ENCODE results near the gene PLPP3.

The PLPP3 gene

DNA sequence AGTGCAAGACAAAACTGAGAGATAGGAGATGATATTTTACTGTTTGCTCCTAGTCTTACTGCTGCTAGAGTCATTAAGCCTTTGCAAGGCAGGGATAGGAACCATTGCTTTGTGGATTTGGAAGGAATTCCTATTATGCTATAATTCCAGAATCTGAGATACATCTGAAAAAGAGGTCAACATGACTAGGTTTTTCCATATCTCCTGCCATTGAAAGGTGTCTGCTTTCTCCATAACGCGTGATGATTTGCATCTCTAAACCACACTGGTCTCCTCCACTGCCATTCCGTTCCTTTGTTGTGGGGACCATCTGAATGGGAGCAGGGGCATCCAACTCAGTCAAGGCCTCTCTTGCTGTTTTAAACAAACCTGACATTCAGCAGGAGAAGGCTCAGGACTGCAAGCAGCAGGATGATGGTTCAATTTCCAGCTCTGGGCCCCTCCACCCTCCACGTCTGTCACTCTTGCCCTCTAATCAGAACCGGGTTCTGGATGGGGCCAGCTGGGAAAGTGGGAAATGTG is 45.2 kb downstream of the PLPP3 start:
- no peak overlapping the region for H3K9ac ChIP-seq

DNA sequence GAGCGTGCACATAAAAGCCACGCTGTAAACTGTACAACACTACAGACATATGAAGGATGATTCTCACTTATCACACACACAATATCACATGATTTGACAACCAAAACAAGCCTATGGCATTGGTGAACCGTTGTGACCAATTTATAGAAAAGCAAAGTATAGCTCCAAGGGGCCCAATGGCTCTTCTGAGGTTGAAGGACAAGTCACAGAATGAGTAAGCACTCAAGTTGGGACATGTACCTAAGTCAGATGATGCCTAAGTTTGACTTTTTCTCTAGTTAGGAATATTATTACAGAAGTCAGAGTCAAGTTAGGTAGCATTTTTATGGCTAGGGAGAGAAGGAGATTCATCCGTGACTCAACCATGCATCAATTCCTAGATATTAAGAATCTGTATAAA is 45.7 kb downstream of the PLPP3 start:
- H3K4me2 ChIP-seq: no peak overlapping the region
- no peak for TF ChIP-seq Cebpa-rat (IDR thresholded peaks at IDR 0.05)
- H3K27me3 ChIP-seq: peaks cover 0 to 100% (median 0%) of the 10 kb centered on the region in 11 experiments; a peak in 6 of 22 replicates
- H3K4me3 ChIP-seq: no peak overlapping the region
- H3K4me1 ChIP-seq: no peaks in the 10 kb centered on the region
- H3K27ac ChIP-seq: no peak overlapping the region
- no peak overlapping the region for H3K9ac ChIP-seq
- peaks cover 0 to 29% (median 0%) of the 10 kb centered on the region in 11 experiments; a peak in 4 of 22 replicates for H3K36me3 ChIP-seq
- H3K9me3 ChIP-seq (replicated peaks in 1 of 11): no peaks in the 10 kb centered on the region
- H4K20me1 ChIP-seq: peaks cover 0 to 13% (median 0%) of the 10 kb centered on the region in 11 experiments; a peak in 1 of 22 replicates

More for the DNA sequence above, 45.2 kb downstream of the PLPP3 start:
- no peak for TF ChIP-seq Cebpa-rat (IDR thresholded peaks at IDR 0.05)
- Histone ChIP-seq H3K27me3 (peaks cover 0 to 100% (median 0%) of the 10 kb centered on the region in 11 experiments; a peak in 6 of 22 replicates), H3K4me3 (no peak overlapping the region), H3K4me2 (no peak overlapping the region), H3K27ac (no peak overlapping the region), H3K9me3 (replicated peaks in 1 of 11) (no peaks in the 10 kb centered on the region), H4K20me1 (peaks cover 0 to 13% (median 0%) of the 10 kb centered on the region in 11 experiments; a peak in 1 of 22 replicates), H3K4me1 (no peaks in the 10 kb centered on the region), H3K36me3 (peaks cover 0 to 29% (median 0%) of the 10 kb centered on the region in 11 experiments; a peak in 4 of 22 replicates)

DNA sequence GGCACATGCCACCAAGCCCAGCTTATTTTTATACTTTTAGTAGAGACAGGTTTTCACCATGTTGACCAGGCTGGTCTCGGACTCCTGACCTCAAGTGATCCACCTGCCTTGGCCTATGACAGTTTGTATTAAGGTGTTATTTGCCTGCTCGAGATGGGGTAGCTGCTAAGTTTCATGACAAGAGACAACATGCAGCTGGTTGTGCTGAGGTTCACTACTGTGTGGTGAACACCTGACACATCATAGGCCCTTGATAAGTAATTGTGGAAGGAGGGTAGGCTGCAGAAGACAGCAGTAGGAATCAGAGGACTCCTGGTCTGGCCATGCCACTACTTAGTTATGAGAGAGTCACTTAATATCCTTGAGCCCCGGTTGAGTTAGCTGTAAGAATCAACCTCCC is 46.2 kb downstream of the PLPP3 start:
- Histone ChIP-seq H3K36me3 (peaks cover 0 to 29% (median 0%) of the 10 kb centered on the region in 11 experiments; a peak in 4 of 22 replicates), H3K27me3 (peaks cover 0 to 100% (median 0%) of the 10 kb centered on the region in 11 experiments; a peak in 7 of 22 replicates), H3K4me2 (no peak overlapping the region), H3K9ac (no peak overlapping the region), H3K27ac (no peak overlapping the region), H4K20me1 (peaks cover 0 to 13% (median 0%) of the 10 kb centered on the region in 11 experiments; a peak in 2 of 22 replicates), H3K9me3 (replicated peaks in 1 of 11) (no peaks in the 10 kb centered on the region), H3K4me1 (no peaks in the 10 kb centered on the region), H3K4me3 (no peak overlapping the region)
- no peak for TF ChIP-seq Cebpa-rat (IDR thresholded peaks at IDR 0.05)

DNA sequence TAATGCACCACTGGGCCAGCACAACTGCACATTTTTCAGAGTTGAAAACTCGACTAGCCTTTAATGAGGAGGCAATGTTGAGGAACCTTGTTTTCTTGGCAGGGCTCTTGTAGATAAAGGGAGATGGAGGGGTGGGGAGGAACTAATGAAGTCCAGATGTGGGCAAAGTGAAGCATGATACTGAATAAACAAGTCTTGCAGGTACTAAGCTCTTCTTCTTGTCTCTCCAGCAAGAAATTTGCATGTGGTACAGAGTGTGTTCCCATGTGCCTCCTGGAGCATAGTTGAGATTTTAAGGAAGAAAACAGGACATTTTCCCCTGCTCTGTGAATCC is 47.0 kb downstream of the PLPP3 start:
- H3K27me3 ChIP-seq: peaks cover 0 to 100% (median 0%) of the 10 kb centered on the region in 11 experiments; a peak in 7 of 22 replicates
- H3K9me3 ChIP-seq (replicated peaks in 1 of 11): no peaks in the 10 kb centered on the region
- no peak overlapping the region for H3K4me2 ChIP-seq
- H3K9ac ChIP-seq: no peak overlapping the region
- H3K36me3 ChIP-seq: peaks cover 0 to 29% (median 0%) of the 10 kb centered on the region in 11 experiments; a peak in 4 of 22 replicates
- H3K27ac ChIP-seq: no peak overlapping the region
- no peak overlapping the region for H3K4me3 ChIP-seq
- H3K4me1 ChIP-seq: peaks cover 0 to under 1% (median 0%) of the 10 kb centered on the region in 10 experiments; a peak in 1 of 20 replicates
- H4K20me1 ChIP-seq: peaks cover 0 to 21% (median 0%) of the 10 kb centered on the region in 11 experiments; a peak in 4 of 22 replicates
- no peak for TF ChIP-seq Cebpa-rat (IDR thresholded peaks at IDR 0.05)

DNA sequence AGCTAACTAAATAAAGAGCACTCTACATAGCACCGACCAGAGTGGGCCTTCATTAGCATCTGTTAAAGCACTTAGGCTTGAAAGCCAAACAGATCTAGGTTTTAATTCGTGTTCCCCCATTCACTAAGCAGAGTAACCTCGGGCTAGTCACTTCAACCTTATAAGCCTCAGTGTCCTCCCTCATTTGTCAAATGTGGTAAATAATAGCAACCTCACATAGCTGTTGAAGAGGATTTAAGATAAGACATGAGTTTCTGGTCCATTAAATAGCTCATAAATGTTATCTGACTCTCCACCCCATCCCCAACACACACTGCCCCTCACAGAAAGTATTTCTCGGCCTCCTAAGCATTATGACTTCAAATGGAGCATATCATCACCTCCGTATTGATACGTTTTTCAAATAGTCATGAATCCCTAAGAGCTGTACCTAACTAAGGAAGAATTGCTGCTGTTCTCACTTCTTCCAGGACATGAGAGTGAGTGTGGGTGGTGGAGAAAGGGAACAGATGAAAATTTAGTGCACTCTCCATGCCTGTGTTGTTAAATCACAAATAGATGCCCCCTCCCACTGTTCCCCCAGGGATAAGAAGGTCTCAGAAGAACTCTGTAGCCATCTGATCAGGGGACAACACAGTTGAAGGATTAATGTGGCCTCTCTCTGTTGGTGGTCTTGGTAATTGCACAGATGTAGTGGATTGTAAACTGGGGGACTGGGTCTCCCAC is 47.6 kb downstream of the PLPP3 start:
- Histone ChIP-seq H3K27ac (no peak overlapping the region), H3K9me3 (replicated peaks in 1 of 11) (no peaks in the 10 kb centered on the region), H3K27me3 (peaks cover 0 to 100% (median 0%) of the 10 kb centered on the region in 11 experiments; a peak in 7 of 22 replicates), H4K20me1 (peaks cover 0 to 24% (median 0%) of the 10 kb centered on the region in 11 experiments; a peak in 4 of 22 replicates), H3K4me2 (no peak overlapping the region), H3K36me3 (peaks cover 0 to 27% (median 0%) of the 10 kb centered on the region in 11 experiments; a peak in 4 of 22 replicates), H3K4me3 (no peak overlapping the region), H3K4me1 (peaks cover 2 to 6% (median 3%) of the 10 kb centered on the region in 10 experiments; a peak in 19 of 20 replicates), H3K9ac (no peak overlapping the region)
- no peak for TF ChIP-seq Cebpa-rat (IDR thresholded peaks at IDR 0.05)

DNA sequence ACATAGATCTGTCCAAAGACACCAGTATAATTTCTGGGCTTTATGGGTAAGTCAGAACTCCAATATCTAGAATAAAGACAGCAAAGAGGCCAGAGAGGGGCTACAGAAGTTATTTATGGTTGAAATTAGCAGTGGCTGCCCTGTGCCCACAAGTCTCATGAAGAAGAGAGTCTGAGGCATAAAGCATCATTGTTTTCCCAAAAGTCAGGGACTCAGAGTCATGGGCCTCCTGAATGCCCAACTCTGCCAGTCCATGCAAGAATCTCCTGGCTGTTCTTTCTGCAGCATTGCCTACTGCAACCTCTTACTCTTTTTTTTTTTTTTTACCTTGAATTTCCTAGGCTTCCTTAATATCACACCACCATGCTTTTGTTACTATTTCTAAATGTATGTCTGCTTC is 49.6 kb downstream of the PLPP3 start:
- Histone ChIP-seq H3K4me2 (no peak overlapping the region), H3K9ac (no peak overlapping the region), H3K4me3 (no peak overlapping the region), H3K27me3 (peaks cover 0 to 97% (median 0%) of the 10 kb centered on the region in 11 experiments; a peak in 7 of 22 replicates), H3K4me1 (peaks cover 19 to 26% (median 22%) of the 10 kb centered on the region in 10 experiments), H3K27ac (no peak overlapping the region), H4K20me1 (peaks cover 0 to 44% (median 0%) of the 10 kb centered on the region in 11 experiments; a peak in 5 of 22 replicates), H3K9me3 (replicated peaks in 1 of 11) (no peaks in the 10 kb centered on the region), H3K36me3 (peaks cover 0 to 11% (median 0%) of the 10 kb centered on the region in 11 experiments; a peak in 1 of 22 replicates)
- TF ChIP-seq Cebpa-rat (IDR thresholded peaks at IDR 0.05): no peak

DNA sequence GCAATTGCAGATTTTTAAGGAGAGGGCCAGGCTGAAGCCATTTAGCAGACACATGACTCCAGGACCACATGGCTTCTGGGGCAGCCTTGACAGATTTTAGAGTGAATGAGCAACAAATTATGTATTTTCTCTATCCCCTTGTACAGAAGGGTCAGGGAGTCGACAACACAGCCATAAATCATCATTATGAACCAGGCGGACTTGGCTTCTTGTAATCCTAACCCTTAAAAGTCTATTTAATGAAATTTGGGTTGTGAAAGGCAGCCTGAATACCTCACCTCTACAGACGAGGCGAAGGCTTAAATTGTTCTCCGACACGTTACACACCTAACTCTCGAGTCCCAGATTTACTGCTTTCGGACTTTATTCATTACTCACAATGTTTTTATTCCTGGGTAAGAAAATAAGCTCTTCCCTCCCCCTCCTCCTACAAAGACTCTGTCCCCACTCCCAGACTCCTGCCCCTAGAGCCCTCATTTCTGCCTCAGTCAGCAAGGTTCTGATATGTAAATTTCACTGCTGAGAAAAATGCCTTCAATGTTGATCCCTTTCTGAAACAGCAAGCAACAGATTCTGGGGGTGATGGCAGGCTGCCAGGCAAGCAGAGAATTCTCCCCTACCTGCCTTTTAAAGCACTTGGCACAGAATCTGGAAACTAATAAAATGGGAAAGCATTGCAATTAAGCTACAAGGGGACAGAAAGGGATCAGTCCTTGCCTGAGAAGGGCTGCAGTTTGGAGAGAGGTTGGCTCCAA is 51.6 kb downstream of the PLPP3 start:
- no peak for TF ChIP-seq Cebpa-rat (IDR thresholded peaks at IDR 0.05)
- no peak overlapping the region; a peak in 1 of 22 replicates for H3K4me2 ChIP-seq
- H3K4me3 ChIP-seq: no peak overlapping the region
- H3K27ac ChIP-seq: no peak overlapping the region
- no peak overlapping the region for H3K9ac ChIP-seq
- H3K36me3 ChIP-seq: peaks cover 0 to 12% (median 0%) of the 10 kb centered on the region in 11 experiments; a peak in 2 of 22 replicates
- H3K27me3 ChIP-seq: peaks cover 0 to 96% (median 0%) of the 10 kb centered on the region in 11 experiments; a peak in 7 of 22 replicates
- no peaks in the 10 kb centered on the region for H3K9me3 ChIP-seq (replicated peaks in 1 of 11)
- peaks cover 20 to 27% (median 22%) of the 10 kb centered on the region in 10 experiments for H3K4me1 ChIP-seq
- H4K20me1 ChIP-seq: peaks cover 0 to 55% (median 0%) of the 10 kb centered on the region in 11 experiments; a peak in 5 of 22 replicates

DNA sequence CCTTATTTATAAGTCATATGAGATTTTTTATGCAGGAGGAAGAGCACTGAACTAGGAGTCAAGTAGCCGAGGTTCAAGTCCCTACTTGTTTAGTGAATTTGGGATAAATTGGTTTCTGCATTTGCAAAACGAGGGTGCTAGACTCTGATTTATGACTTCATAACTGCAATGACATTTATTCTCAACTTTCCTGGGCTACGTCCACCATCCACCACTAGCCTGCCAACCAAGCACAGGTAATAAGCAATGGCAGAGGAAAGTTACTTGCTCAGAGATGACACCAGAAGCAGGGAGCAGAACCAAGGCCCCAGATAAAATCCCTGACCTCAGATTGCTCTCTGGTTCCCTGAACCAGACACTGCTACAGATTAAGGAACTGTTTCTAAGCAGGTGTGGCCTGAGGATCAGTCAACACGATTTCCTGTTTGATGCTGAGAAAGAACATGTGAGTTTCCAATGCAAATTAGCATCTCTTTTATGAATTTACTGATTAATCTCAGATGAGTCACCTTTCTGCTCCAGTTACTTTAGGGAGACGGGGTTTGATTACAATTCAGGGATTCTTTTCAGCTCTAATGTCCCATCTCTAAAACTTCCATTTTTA is 52.7 kb downstream of the PLPP3 start:
- H3K4me3 ChIP-seq: no peak overlapping the region
- TF ChIP-seq Cebpa-rat (IDR thresholded peaks at IDR 0.05): no peak
- H4K20me1 ChIP-seq: peaks cover 0 to 55% (median 0%) of the 10 kb centered on the region in 11 experiments; a peak in 5 of 22 replicates
- no peaks in the 10 kb centered on the region for H3K9me3 ChIP-seq (replicated peaks in 1 of 11)
- no peak overlapping the region for H3K9ac ChIP-seq
- H3K27ac ChIP-seq: no peak overlapping the region
- H3K4me2 ChIP-seq: peak overlapping the region in 10 of 11 experiments; percentile 1 to 72 (median 62); a peak in 18 of 22 replicates
- H3K27me3 ChIP-seq: peaks cover 0 to 96% (median 0%) of the 10 kb centered on the region in 11 experiments; a peak in 7 of 22 replicates
- H3K4me1 ChIP-seq: peaks cover 20 to 27% (median 22%) of the 10 kb centered on the region in 10 experiments
- peaks cover 0 to 12% (median 0%) of the 10 kb centered on the region in 11 experiments; a peak in 2 of 22 replicates for H3K36me3 ChIP-seq
